Smooth muscle cell of bladder (primary cell): ENCODE data around the gene DMRTC1B. TPM values are rescaled to one million over a fixed set of nuclear protein-coding genes. Genes with fewer than 3 reads are reported as not detected.

Experiments
- total RNA-seq: library from RNA; depleted of rRNA; stranded (reverse); fragments of >200 nt; gene quantifications from 2 replicates; pipeline ENCODE4 v1.2.3, GENCODE V29; 2014

Gene DMRTC1B
- not detected in 2 replicates for total RNA-seq

DNA sequence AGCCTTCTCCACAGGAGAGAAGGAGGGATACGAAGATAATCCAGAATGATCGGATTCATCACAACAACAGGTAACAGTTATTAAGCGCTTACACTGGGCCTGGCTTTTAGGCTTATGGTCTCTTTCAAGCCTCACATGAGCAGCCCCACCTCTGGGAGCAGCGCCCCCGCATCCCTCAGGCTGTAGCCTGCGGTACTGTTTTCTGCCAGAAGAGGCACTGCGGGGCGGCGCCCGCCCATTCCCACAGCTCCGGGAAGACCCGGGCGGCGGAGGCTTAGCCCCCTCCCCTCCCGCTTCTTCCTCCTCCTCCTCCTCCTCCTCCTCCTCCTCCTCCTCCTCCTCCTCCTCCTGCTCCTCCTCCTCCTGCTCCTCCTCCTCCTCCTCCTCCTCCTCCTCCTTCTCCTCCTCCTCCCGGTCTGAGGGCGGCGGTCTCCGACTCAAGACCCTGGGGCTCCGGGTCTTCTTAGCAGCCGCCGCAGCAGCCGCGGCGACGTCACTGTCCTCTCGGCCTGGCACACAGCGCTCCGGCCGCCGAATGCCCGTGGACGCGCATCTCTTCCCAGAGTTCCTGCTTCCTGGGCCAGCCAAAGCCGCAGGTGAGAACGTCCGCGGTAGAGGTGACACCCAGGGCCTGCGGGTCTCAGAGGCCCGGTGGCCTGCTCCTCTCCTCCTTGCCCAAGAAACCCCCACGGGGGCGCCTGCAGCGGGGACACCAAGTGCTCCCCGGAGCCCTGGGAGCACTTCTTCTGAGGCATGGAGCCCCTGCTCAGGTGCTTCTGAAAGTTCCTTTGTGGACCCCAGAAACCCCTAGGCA lies at the start of gene DMRTC1B:
TSS of gene DMRTC1B (plus strand) at position 238 of the 814 bp plus-strand sequence. CDS start 68,246 bp downstream, outside the sequence.

DNA sequence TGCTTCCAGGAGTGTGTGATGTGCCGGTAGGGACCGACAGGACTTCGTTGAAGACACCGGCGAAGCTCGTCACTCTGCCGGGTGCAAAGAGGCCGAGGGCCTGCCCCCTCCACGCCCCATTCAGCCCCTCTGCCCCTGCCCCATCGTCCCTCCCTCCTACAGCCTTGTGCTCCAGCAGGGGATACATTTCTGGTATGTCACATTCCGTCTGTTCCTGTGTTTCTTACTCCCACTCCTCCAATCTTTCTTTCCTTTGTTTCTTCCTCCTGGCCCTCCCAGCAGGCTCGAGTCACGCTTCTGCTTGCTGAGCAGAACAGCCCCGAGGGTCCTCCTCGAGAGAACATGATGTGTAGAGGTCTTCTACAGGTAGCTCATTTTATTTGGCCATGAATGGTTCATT lies 5.9 kb downstream of the DMRTC1B start, which contains the start of gene FAM236B:
TSS of gene FAM236B (minus strand) at position 101 of the 400 bp plus-strand sequence. CDS start at position 1, 100 bp downstream.

DNA sequence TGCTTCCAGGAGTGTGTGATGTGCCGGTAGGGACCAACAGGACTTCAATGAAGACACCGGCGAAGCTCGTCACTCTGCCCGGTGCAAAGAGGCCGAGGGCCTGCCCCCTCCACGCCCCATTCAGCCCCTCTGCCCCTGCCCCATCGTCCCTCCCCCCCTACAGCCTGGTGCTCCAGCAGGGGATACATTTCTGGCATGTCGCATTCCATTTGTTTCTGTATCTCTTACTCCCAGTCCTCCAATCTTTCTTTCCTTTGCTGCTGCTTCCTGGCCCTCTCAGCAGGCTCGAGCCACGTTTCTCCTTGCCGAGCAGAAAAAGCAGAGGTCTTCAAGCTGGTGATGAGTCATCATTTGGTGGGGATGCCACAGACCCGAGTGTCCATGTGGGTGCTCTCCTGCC lies 31.4 kb downstream of the DMRTC1B start, which contains the start of gene FAM236D:
TSS of gene FAM236D (minus strand) at position 101 of the 400 bp plus-strand sequence. CDS start at position 1, 100 bp downstream.

Other genes starting within 250 kb of the DMRTC1B start
- 31.6 and 35.3 TPM in 2 replicates for gene HDAC8, start 204.0 kb upstream of the DMRTC1B start, total RNA-seq
- 3.6 and 5.1 TPM in 2 replicates for gene PHKA1, start 62.6 kb upstream of the DMRTC1B start, total RNA-seq
- not detected in 2 replicates for gene FAM236B, start 5.8 kb downstream of the DMRTC1B start, total RNA-seq
- gene FAM236D, start 31.3 kb downstream of the DMRTC1B start, total RNA-seq: not detected in 2 replicates
- gene FAM236C, start 135.7 kb downstream of the DMRTC1B start, total RNA-seq: not detected in 2 replicates
- gene FAM236A, start 161.3 kb downstream of the DMRTC1B start, total RNA-seq: not detected in 2 replicates
- not detected in 2 replicates for gene DMRTC1, start 166.9 kb downstream of the DMRTC1B start, total RNA-seq
- gene PABPC1L2B, start 226.0 kb downstream of the DMRTC1B start, total RNA-seq: not detected in 2 replicates